HepG2 (cell line): ENCODE data around the gene MINDY1. TPM values are rescaled to one million over a fixed set of nuclear protein-coding genes. Genes with fewer than 3 reads are reported as not detected.

ENCODE experiments used
- ARID4A ChIP-seq: sonication (generic); formaldehyde crosslinking; IDR thresholded peaks from 2 replicates; pipeline ENCODE4 v1.5.0; 2020; ENCODE audit warnings: mild to moderate bottlenecking, missing genetic modification reagents, borderline replicate concordance
- FOXC1 ChIP-seq: sonication (generic); formaldehyde crosslinking; IDR thresholded peaks from 2 replicates; pipeline ENCODE4 v1.8.0; 2022; ENCODE audit warnings: mild to moderate bottlenecking, missing genetic modification reagents, borderline replicate concordance
- FOXK1 ChIP-seq: sonication (generic); formaldehyde crosslinking; IDR thresholded peaks from 2 replicates; pipeline ENCODE4 v1.4.0; 2020; ENCODE audit warnings: low read depth, missing genetic modification reagents, borderline replicate concordance
- FOXM1 ChIP-seq: sonication (generic); formaldehyde crosslinking; IDR thresholded peaks from 2 replicates; pipeline ENCODE4 v1.5.0; 2020; ENCODE audit warnings: missing genetic modification reagents
- HES4 ChIP-seq: sonication (generic); formaldehyde crosslinking; IDR thresholded peaks from 2 replicates; pipeline ENCODE4 v1.9.0; 2021; ENCODE audit warnings: mild to moderate bottlenecking, missing genetic modification reagents, borderline replicate concordance
- HIVEP1 ChIP-seq: sonication (generic); formaldehyde crosslinking; IDR thresholded peaks from 2 replicates; pipeline ENCODE4 v1.4.0; 2020; ENCODE audit warnings: mild to moderate bottlenecking, missing genetic modification reagents
- IRF2 ChIP-seq: IDR thresholded peaks from 2 replicates; pipeline ENCODE4 v1.6.1; 2018; ENCODE audit warnings: missing genetic modification reagents, missing compliant biosample characterization
- NFRKB ChIP-seq: fragments of 450-650 bp; IDR thresholded peaks from 2 replicates; pipeline ENCODE4 v1.6.1; 2017
- RAD21 ChIP-seq: fragments of 450-650 bp; formaldehyde crosslinking; IDR thresholded peaks from 2 replicates; pipeline ENCODE4 v1.5.0; 2020; ENCODE audit warnings: mild to moderate bottlenecking
- SNAI1 ChIP-seq: sonication (generic); formaldehyde crosslinking; IDR thresholded peaks from 2 replicates; pipeline ENCODE4 v1.5.0; 2020; ENCODE audit warnings: mild to moderate bottlenecking, missing genetic modification reagents, borderline replicate concordance
- TGIF2 ChIP-seq: IDR thresholded peaks from 2 replicates; pipeline ENCODE4 v1.6.1; 2016; ENCODE audit warnings: control low read depth, missing compliant biosample characterization
- ZBTB34 ChIP-seq: sonication (generic); formaldehyde crosslinking; IDR thresholded peaks from 2 replicates; pipeline ENCODE4 v1.8.0; 2022; ENCODE audit warnings: mild to moderate bottlenecking, missing genetic modification reagents
- ZBTB43 ChIP-seq: sonication (generic); formaldehyde crosslinking; conservative IDR thresholded peaks from 2 replicates; pipeline ENCODE4 v1.4.0; 2020; ENCODE audit warnings: missing genetic modification reagents
- ZNF160 ChIP-seq: sonication (generic); formaldehyde crosslinking; IDR thresholded peaks from 2 replicates; pipeline ENCODE4 v1.8.0; 2022; ENCODE audit warnings: mild to moderate bottlenecking, inconsistent platforms, missing genetic modification reagents
- ZNF556 ChIP-seq: sonication (generic); formaldehyde crosslinking; IDR thresholded peaks from 2 replicates; pipeline ENCODE4 v1.4.0; 2020; ENCODE audit warnings: mild to moderate bottlenecking, missing genetic modification reagents, borderline replicate concordance
- ZNF607 ChIP-seq: sonication (generic); formaldehyde crosslinking; IDR thresholded peaks from 2 replicates; pipeline ENCODE4 v1.5.1; 2020; ENCODE audit warnings: missing genetic modification reagents, mild to moderate bottlenecking, borderline replicate concordance
- ZNF670 ChIP-seq: sonication (generic); formaldehyde crosslinking; IDR thresholded peaks from 2 replicates; pipeline ENCODE4 v1.8.0; 2022; ENCODE audit warnings: mild to moderate bottlenecking, missing genetic modification reagents, borderline replicate concordance
- ZNF770 ChIP-seq: sonication (generic); formaldehyde crosslinking; IDR thresholded peaks from 2 replicates; pipeline ENCODE4 v1.5.0; 2020; ENCODE audit warnings: mild to moderate bottlenecking, missing genetic modification reagents
- polyA plus RNA-seq, 8 experiments: library from polyadenylated mRNA; depleted of rRNA in 3 of 8; stranded (reverse) in 7 of 8; unstranded in 1 of 8; fragments of >200 nt; fragmentation: Illumina TruSeq in 4 of 8; extraction: Trizol in 4 of 8; gene quantifications; 2 replicates each; pipeline versions ENCODE4 v1.2.1 to v1.2.3, GENCODE V29; 2011 to 2016; ENCODE audit warnings: low read depth in 4 of 8, missing spikeins in 1 of 8, mixed read lengths in 1 of 8; ENCODE audit not compliant: insufficient read depth in 1 of 8
- total RNA-seq, 5 experiments: library from RNA; depleted of rRNA; stranded (reverse); fragments of >200 nt; fragmentation: Illumina TruSeq; extraction: Trizol; gene quantifications; 2 replicates each; pipeline ENCODE4 v1.2.3, GENCODE V29; 2016; ENCODE audit warnings: low read depth in 1 of 5

The MINDY1 gene
- total and polyA plus RNA-seq, 2 of the 13 experiments (the other 11 are each of a cell fraction or from before 2014, with no cell fraction given), result 11.1 to 15.0 TPM

- TF ChIP-seq FOXC1 (CRISPR knock-in tag) (peak; percentile 29; the same call in 1 of the 2 replicates), HES4 (CRISPR knock-in tag) (0 out of 2 replicates have a peak, but pooled peaks have one; percentile 49), TGIF2 (CRISPR knock-in tag) (no peak), FOXK1 (CRISPR knock-in tag) (0 out of 2 replicates have a peak, but pooled peaks have one; percentile 23), ZNF160 (CRISPR knock-in tag) (0 out of 2 replicates have a peak, but pooled peaks have one; percentile 65), NFRKB (no peak), ZNF607 (CRISPR knock-in tag) (peak; percentile 58; the same call in 1 of the 2 replicates), ARID4A (CRISPR knock-in tag) (peak; percentile 40; the same call in 1 of the 2 replicates), ZBTB43 (CRISPR knock-in tag) (no peak; the same call in 1 of the 2 replicates), SNAI1 (CRISPR knock-in tag) (no peak), ZBTB34 (CRISPR knock-in tag) (0 out of 2 replicates have a peak, but pooled peaks have one; percentile 36), ZNF770 (peak; percentile 36; the same call in 1 of the 2 replicates), IRF2 (CRISPR knock-in tag) (no peak; the same call in none of the 2 replicates), FOXM1 (no peak), RAD21 (CRISPR knock-in tag) (peak; percentile 49), ZNF556 (CRISPR knock-in tag) (peak; percentile 42; the same call in 1 of the 2 replicates), HIVEP1 (CRISPR knock-in tag) (no peak), ZNF670 (CRISPR knock-in tag) (peak; percentile 70; the same call in 1 of the 2 replicates)
Measured at GRCh38 chr1:151047925-151048644, 41.4 kb upstream of the MINDY1 start (continued).
